ENCODE results near the gene TCHHL1. TPM values are rescaled to one million over a fixed set of nuclear protein-coding genes. Genes with fewer than 3 reads are reported as not detected.
"Not testable (repeated sequence)": the region's sequence is repeated elsewhere in the genome, so short reads cannot be mapped to it uniquely, and the experiment has no call there.

The TCHHL1 gene
- total and polyA plus RNA-seq, 2 of the 4 experiments (the other 2 are of a cell fraction) = not detected

GRCh38 chr1:152080494-152080893, 8.4 kb downstream of the TCHHL1 start:
- H3K36me3 ChIP-seq (ENCODE audit: control insufficient read depth, insufficient read depth, low read length); H3K18ac ChIP-seq (ENCODE audit: low read depth, low read length); H2BK20ac ChIP-seq (ENCODE audit: low read depth, low read length); H3K9me1 ChIP-seq (ENCODE audit: insufficient read depth, low read length); H2AK9ac ChIP-seq (replicated peaks; ENCODE audit: low read depth, low read length, poor library complexity); H2AK5ac ChIP-seq (ENCODE audit: low read depth, low read length); dilution Hi-C loops (cut with HindIII; ENCODE audit: low sequenced_read_pairs, unreplicated experiment); DNase-seq; H3K4ac ChIP-seq (ENCODE audit: low read depth, low read length); H3K9ac ChIP-seq (ENCODE audit: low read depth, low read length); H3K14ac ChIP-seq (replicated peaks; ENCODE audit: low read depth, low read length); POLR2A ChIA-PET (ENCODE audit: unreplicated experiment); H2BK15ac ChIP-seq (ENCODE audit: low read depth, low read length); H3K23ac ChIP-seq (ENCODE audit: low read depth, low read length); H3K27me3 ChIP-seq (ENCODE audit: control insufficient read depth, insufficient read depth, low read length); H4K91ac ChIP-seq (ENCODE audit: insufficient read depth, low read depth, low read length); CTCF ChIA-PET; in situ Hi-C loops (cut with MboI; ENCODE audit: low sequenced_read_pairs); H3K27ac ChIP-seq (ENCODE audit: insufficient read depth, low read length); BruUV-seq (replicated peaks); H4K20me1 ChIP-seq (ENCODE audit: insufficient read depth, low read length); H3K4me2 ChIP-seq (ENCODE audit: low read depth, low read length); H2BK5ac ChIP-seq (ENCODE audit: low read depth, low read length, poor library complexity, severe bottlenecking); H3K9me3 ChIP-seq (ENCODE audit: control insufficient read depth, insufficient read depth, low read length); ATAC-seq (ENCODE audit: low read depth); H2BK120ac ChIP-seq (ENCODE audit: low read depth, low read length); H3K4me3 ChIP-seq (ENCODE audit: insufficient read depth, low read depth, low read length); H2AFZ ChIP-seq (replicated peaks; ENCODE audit: low read length, poor library complexity); intact Hi-C loops (cut with micrococcal nuclease); H3K4me1 ChIP-seq (ENCODE audit: control insufficient read depth, insufficient read depth, low read length); H3K56ac ChIP-seq (ENCODE audit: extremely low read depth, insufficient read depth, low read length); H3K79me1 ChIP-seq (ENCODE audit: low read depth in 1 of 2, low read length in 2 of 2); H4K5ac ChIP-seq (ENCODE audit: low read depth, low read length); H4K8ac ChIP-seq (ENCODE audit: low read depth in 2 of 2, low read length in 2 of 2): not testable (repeated sequence)
- 87% methylated on average over 5 of the region's 17 CpGs; no CpG with 5 or more reads in 1 of the 2 experiments for WGBS, 2 experiments (ENCODE audit: extremely low coverage in 2 of 2, insufficient read length in 1 of 2)
